HG03103 (cell line): Measurements from ENCODE around the gene LRIT2.
A peak's percentile ranks its signal among the peaks of the same experiment; 100 is the strongest.

Source experiments
- ATAC-seq: cut with Tn5 transposase; IDR thresholded peaks from one replicate; pipeline ENCODE4 v1.9.1; 2021; ENCODE audit warnings: low read depth; ENCODE audit not compliant: unreplicated experiment

The LRIT2 gene

DNA sequence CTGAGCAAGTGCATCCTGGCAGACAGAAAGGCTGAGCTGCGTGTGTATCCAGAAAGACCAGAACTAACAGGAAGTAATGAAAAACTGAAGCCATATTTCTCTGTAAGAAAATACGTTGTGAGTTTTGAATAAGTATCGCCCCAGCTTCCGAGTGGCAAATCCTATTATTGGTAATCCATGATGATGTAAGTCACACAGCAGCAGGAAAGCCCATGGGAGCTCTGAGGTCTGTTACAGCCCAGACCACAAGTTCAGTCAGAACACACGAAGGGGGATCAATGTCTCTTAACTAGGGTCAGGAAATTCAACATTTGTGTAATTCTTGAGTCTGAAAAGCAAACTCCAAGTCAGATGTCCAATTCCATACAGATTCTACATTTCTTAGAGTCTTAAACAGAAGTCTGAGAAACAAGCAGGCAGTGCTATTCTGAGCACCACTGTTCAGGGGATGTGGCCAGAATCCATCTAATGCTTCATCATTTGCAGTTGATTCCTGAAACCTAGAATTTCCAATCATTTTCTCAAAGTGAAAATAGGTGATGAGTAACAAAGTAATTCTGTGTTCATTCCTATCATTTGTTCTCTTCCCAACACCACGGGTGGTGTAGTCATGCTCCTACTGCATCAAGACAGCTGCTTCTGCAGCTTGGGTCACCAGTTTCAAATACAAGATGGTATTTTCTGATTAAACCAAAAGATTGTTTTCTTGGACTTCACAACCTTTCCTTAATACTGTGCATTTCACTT, at the start of gene LRIT2:
TSS of gene LRIT2 (minus strand) at position 118 of the 747 bp plus-strand sequence. CDS start at position 94, 24 bp downstream.
- ATAC-seq: no peak

- ATAC-seq: no peak
Measured at GRCh38 chr10:84270708-84271107, 45.4 kb upstream of the LRIT2 start.

DNA sequence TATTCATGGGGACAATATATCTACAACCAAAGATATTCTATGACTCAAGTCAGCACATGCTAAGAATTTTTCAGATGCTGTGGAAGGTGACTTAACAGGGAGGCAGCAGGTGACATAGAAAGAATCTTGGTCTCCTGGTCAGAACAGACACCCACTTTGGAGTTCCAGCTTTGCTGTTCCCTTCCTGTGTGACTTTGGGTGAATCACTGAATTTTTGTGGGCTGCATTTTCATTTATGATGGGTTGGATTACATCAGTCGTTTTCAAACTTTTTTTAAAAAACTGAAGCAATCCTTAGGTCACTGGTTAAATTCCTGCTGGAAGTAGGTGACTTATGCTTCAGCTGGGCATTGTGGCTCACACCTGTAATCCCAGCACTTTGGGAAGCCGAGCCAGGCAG, 44.4 kb upstream of the LRIT2 start:
- no peak for ATAC-seq

DNA sequence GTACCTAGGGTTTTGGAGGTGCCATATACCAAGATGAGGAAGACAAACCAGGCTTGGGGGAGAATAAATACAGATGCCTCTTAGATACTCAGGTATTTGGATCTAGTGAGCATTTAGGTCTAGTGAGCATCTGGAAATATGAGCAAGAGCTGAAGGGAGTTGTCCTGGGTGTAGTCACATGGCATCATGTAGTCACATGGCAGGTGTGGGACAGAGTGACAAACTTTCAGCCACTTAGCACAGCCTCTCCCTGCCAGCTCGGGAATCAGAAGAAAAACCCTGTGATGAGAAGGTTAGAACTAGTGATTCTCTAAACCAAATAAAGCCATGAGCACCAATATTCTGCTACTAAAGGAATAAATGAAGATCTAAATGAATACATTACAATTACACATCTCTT, 43.8 kb upstream of the LRIT2 start:
- ATAC-seq: no peak

- no peak for ATAC-seq
Measured at GRCh38 chr10:84267503-84268126, 42.3 kb upstream of the LRIT2 start.

- ATAC-seq: no peak
Measured at GRCh38 chr10:84265418-84265817, 40.1 kb upstream of the LRIT2 start.

- ATAC-seq: peak; percentile 95
Measured at GRCh38 chr10:84264611-84265141, 39.3 kb upstream of the LRIT2 start.

- no peak for ATAC-seq
Measured at GRCh38 chr10:84263716-84264115, 38.4 kb upstream of the LRIT2 start.

- ATAC-seq: no peak
Measured at GRCh38 chr10:84262190-84262956, 37.0 kb upstream of the LRIT2 start.

DNA sequence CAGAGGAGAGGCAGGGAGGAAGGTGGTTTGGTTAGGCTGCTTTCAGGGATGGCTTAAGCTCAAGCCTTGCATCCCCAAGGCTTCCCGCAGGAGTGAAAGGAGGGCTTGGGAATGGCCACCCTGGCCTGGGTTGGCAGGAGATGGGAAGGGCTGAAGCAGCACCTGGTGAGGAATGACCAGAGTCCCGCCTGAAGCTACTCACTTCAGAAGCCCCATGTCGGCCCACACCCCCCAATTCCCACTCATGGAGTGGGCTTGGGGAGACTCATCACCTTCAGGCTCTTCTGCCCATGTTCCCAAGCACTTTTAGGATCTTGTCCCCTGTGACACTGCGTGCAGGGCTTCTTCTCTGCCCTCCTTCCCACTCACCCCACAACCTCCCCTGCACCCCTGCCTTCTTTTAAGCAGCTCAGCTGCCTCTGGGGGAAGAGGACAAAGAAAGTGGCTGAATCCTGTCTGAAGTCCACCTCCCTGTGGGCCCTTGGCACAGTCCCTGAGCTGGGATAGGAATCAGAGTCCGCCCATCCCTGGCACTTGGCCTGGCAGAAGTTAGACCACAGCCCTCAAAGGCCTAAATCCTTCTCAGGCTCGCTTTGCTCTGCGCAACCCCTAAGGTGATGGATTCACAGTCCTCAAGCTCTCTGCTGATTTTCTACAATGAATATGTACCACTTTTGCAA, 36.0 kb upstream of the LRIT2 start:
- ATAC-seq: no peak

DNA sequence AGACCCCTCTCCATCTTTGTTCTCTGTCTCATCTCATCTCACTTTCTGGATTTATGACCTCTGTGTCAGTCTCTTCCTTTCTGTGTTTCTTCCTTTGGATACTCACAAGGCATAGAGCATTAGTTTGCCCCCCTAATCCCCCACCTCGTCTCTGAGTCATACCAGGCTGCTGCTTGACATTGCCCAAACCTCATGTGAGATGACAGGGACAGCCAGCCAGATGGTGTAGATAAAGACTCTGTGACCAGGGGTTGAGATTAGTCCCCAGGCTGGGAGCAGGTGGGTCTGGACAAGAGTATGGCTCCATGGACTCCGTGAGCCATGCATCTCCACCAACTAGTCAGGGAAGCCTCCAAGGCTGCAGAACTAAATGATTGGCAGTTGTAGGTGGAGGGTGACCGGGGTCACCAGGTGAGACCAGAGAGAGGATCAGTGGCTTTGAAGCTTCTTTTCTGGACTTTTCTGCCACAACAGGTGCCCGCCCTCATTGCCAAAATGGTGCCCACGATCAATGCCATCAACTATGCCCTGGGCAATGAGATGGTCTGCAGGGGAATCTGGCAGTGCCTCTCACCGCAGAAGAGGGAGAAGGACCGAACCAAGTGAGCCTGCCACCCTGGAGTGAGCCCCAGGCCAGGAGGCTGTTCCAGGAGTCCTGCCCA, 32.8 kb upstream of the LRIT2 start:
- no peak for ATAC-seq

GRCh38 chr10:84257343-84258020, 32.1 kb upstream of the LRIT2 start:
- ATAC-seq: no peak

- peak; percentile 82 for ATAC-seq
Measured at GRCh38 chr10:84256510-84257342, 31.4 kb upstream of the LRIT2 start.

DNA sequence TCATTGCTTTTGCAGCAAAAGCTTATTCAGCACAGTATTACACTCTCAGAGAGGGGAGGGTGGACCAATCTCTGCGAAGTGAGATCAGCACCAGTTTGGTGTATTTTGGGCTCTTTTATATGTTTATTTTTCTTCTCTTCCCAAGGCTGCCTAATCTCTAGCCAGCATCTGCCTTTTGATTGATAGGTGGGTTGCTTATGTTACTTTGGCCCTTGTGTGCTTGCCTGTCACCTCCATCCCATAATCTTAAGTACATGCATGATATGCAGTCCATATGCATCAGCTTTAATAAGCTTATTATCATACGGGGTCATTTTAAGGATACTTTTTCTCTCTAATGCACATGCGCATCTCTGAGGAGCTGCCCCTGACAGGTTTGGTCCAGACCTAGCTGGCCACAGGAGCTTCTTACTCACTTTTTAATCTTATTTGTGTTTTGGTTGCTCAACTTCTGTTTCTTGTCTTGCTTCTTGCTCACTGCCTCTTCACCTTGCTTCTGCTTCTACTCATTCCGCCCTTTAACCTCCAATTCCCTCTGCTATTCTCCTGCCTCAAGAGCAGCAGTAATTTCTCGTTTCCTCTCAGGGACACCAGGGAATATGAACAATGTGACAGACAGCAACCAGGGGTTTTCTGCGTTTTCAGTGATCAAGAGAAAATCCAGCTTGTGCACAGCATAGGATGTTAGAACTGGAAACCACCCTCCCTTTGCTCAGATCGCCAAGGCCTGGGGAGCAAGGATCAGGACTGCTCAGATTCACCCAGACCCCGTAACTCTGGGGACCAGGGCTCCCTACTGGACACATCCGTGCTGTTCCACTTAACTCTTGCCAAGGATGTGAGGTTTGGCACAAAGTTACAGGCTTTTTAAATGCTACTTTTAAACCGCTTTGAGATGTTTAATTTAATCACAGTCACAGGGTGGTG, 29.5 kb upstream of the LRIT2 start:
- ATAC-seq: no peak

GRCh38 chr10:84248794-84249193, 23.4 kb upstream of the LRIT2 start:
- no peak for ATAC-seq

- ATAC-seq: no peak
Measured at GRCh38 chr10:84247496-84247895, 22.2 kb upstream of the LRIT2 start.

DNA sequence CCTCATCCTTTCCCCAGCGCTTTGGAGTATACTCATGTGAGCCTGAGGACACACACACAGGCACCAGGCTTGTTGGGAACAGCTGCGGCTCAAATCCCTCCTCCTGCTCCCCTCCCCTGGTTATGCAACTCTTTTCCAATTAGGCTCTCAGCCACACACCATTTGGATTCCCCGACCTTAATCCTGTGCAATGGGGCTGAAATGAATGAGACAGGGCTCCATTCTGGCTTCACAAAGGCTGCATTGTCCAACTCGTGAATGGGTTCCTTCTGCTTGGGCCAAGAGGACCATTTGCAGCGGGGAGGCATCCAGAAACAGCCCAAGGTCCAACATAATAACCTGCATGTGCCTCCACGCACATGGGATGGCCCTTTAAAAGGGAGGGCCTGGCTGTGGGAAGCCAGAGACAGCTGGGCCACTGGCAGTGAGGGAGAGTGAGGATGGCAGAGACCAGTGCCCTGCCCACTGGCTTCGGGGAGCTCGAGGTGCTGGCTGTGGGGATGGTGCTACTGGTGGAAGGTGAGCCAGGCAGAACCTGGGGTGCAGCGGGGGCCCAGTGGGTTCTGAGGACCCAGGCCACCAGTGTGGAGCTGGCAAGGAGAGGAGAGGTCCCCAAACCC, 19.4 kb upstream of the LRIT2 start, which contains the start of gene RGR:
TSS of gene RGR (plus strand) at position 403 of the 620 bp plus-strand sequence. CDS start at position 441, 38 bp downstream.
- no peak for ATAC-seq
